A549 (cell line): ENCODE data around the gene RAX.

Experiments
- CHD2 ChIP-seq: fragments of 150-350 bp; IDR thresholded peaks from 2 replicates; pipeline ENCODE4 v1.6.1; 2014; ENCODE audit warnings: low read length; ENCODE audit not compliant: partially characterized antibody
- CTCF ChIP-seq: fragments of >200 bp; sonication (Bioruptor Twin); formaldehyde crosslinking; IDR thresholded peaks from 3 replicates; pipeline ENCODE4 v1.5.1; 2016
- EP300 ChIP-seq, 2 experiments: fragments of >200 bp; sonication (Bioruptor Twin); formaldehyde crosslinking; IDR thresholded peaks; 2 replicates in 1 of 2; 3 replicates in 1 of 2; pipeline ENCODE4 v1.6.1; 2016 to 2017
- KDM1A ChIP-seq: fragments of 200-600 bp; sonication (generic); IDR thresholded peaks from 2 replicates; pipeline ENCODE4 v1.6.1; 2016; ENCODE audit warnings: low read depth, mild to moderate bottlenecking
- MYC ChIP-seq: IDR thresholded peaks from 2 replicates; pipeline ENCODE4 v1.6.1; 2012; ENCODE audit warnings: mild to moderate bottlenecking, inconsistent platforms, low read length, improper control_type of control experiment, borderline replicate concordance
- NFE2L2 ChIP-seq: fragments of 150-350 bp; conservative IDR thresholded peaks from 2 replicates; pipeline ENCODE4 v1.6.1; 2014; ENCODE audit warnings: low read length
- NR3C1 ChIP-seq: fragments of >200 bp; sonication (Bioruptor Twin); formaldehyde crosslinking; IDR thresholded peaks from 3 replicates; pipeline ENCODE4 v1.6.1; 2017
- PBX3 ChIP-seq: IDR thresholded peaks from 2 replicates; pipeline ENCODE4 v1.6.1; 2012
- POLR2AphosphoS2 ChIP-seq: conservative IDR thresholded peaks from 2 replicates; pipeline ENCODE4 v1.6.1; 2012; ENCODE audit warnings: low read length, improper control_type of control experiment, inconsistent platforms
- REST ChIP-seq: fragments of 200-600 bp; sonication (generic); IDR thresholded peaks from 2 replicates; pipeline ENCODE4 v1.6.1; 2016; ENCODE audit warnings: antibody characterized with exemption, mild to moderate bottlenecking, moderate library complexity
- RFX5 ChIP-seq: fragments of 450-650 bp; IDR thresholded peaks from 2 replicates; pipeline ENCODE4 v1.7.1; 2014; ENCODE audit warnings: antibody characterized with exemption, mild to moderate bottlenecking, moderate library complexity
- SREBF2 ChIP-seq: fragments of 450-650 bp; IDR thresholded peaks from 2 replicates; pipeline ENCODE4 v1.6.1; 2014; ENCODE audit warnings: mild to moderate bottlenecking, moderate library complexity

- TF ChIP-seq CTCF (no peak), EP300 (IDR thresholded peaks at IDR 0.05) (no peak), CHD2 (no peak), SREBF2 (no peak), RFX5 (no peak), PBX3 (no peak), KDM1A (no peak), POLR2AphosphoS2 (no peak), MYC (no peak), NR3C1 (no peak), NFE2L2 (no peak), REST (no peak)
Measured at GRCh38 chr18:59318460-59319050, 45.3 kb upstream of the RAX start, which contains the start of gene CPLX4.
